ENCODE data around the gene DCAF10. TPM values are rescaled to one million over a fixed set of nuclear protein-coding genes. Genes with fewer than 3 reads are reported as not detected.

DCAF10 gene
- total RNA-seq, 1 experiment from 2014 or later, result 22.6 TPM

DNA sequence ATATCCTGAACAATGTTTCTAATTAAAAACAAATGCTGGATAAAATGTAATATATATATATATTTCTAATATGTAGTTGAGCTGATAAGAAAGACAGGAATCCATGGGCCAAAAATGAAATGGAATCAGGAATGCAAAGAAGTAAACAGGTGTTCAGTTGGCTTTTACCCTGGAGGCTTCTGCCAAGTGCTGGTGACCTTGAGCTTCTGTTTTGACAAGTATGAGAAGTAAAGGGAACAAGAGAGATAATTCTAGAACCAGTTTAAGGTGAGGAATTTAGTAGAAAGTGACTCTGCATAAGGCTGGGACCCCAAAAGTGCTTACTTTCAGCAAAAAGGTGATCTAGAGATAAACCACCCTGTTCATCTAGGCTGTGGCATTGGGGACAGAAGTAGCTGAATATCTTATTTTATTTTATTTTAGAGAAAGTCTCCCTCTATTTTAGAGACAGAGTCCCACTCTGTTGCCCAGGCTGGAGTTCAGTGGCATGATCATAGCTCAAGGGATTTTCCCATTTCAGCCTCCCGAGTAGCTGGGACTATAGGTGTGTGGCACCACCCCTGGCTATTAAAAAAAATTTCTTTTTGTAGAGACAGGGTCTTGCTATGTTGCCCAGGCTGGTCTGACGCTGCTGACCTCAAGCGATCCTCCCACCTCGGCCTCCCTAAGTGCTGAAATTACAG is 27.0 kb downstream of the DCAF10 start:
- Histone ChIP-seq H3K4me3 (no peak overlapping the region), H3K27ac (no peak overlapping the region), H4K20me1 (ENCODE audit: insufficient read depth) (peaks cover 4% of the 10 kb centered on the region; the same call in 1 of the 2 replicates), H3K9me3 (ENCODE audit: insufficient read depth, low read depth) (no peaks in the 10 kb centered on the region), H3K36me3 (ENCODE audit: low read depth) (no peaks in the 10 kb centered on the region; the same call in 1 of the 2 replicates), H3K79me2 (ENCODE audit: low read depth) (no peaks in the 10 kb centered on the region), H2AFZ (no peak overlapping the region), H3K4me2 (no peak overlapping the region), H3K27me3 (ENCODE audit: insufficient read depth, low read depth) (no peaks in the 10 kb centered on the region), H3K9me2 (ENCODE audit: insufficient read depth) (no peaks in the 10 kb centered on the region), H3F3A (ENCODE audit: insufficient read depth, low read depth) (peaks cover 4% of the 10 kb centered on the region; the same call in 1 of the 2 replicates), H3K4me1 (replicated peaks; ENCODE audit: insufficient read depth) (no peaks in the 10 kb centered on the region)
- ChIA-PET POLR2A (ENCODE audit: unreplicated experiment) (no interaction called here), CTCF (no interaction called here)
- intact Hi-C loops (cut with micrococcal nuclease; ENCODE audit: unreplicated experiment), result no loop called here
- no TSS peak for BruUV-seq (replicated peaks)
- no peak for DNase-seq
- TF ChIP-seq EZH2 (IDR thresholded peaks at IDR 0.05; ENCODE audit: low read depth), result no peak
- TF ChIP-seq, protein P1, sequence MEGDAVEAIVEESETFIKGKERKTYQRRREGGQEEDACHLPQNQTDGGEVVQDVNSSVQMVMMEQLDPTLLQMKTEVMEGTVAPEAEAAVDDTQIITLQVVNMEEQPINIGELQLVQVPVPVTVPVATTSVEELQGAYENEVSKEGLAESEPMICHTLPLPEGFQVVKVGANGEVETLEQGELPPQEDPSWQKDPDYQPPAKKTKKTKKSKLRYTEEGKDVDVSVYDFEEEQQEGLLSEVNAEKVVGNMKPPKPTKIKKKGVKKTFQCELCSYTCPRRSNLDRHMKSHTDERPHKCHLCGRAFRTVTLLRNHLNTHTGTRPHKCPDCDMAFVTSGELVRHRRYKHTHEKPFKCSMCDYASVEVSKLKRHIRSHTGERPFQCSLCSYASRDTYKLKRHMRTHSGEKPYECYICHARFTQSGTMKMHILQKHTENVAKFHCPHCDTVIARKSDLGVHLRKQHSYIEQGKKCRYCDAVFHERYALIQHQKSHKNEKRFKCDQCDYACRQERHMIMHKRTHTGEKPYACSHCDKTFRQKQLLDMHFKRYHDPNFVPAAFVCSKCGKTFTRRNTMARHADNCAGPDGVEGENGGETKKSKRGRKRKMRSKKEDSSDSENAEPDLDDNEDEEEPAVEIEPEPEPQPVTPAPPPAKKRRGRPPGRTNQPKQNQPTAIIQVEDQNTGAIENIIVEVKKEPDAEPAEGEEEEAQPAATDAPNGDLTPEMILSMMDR (conservative IDR thresholded peaks at IDR 0.05), result no peak

DNA sequence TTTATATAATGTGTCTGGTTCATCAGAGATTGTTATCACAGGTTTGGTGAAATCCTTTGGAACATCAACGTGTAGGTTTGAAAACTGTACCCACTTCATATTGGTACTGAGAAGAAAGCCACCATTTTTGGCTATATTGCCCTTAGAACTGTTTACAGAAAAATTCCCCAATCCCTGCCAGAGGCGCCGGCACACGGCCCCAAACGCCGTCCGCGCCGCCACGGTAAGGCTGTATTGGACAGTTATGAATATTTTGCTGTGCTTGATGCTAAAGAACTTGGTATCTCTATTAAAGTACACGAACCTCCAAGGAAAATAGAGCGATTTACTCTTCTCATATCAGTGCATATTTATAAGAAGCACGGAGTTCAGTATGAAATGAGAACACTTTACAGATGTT is 35.2 kb downstream of the DCAF10 start:
- intact Hi-C loops (cut with micrococcal nuclease; ENCODE audit: unreplicated experiment), result no loop called here
- ChIA-PET CTCF (no interaction called here), POLR2A (ENCODE audit: unreplicated experiment) (no interaction called here)
- no peaks in the 10 kb centered on the region for H3K27me3 ChIP-seq (ENCODE audit: insufficient read depth, low read depth)
- no peaks in the 10 kb centered on the region for H3K9me2 ChIP-seq (ENCODE audit: insufficient read depth)
- H3K4me1 ChIP-seq (replicated peaks; ENCODE audit: insufficient read depth), result peaks cover 2% of the 10 kb centered on the region; the same call in 1 of the 2 replicates
- no peak overlapping the region for H3K4me2 ChIP-seq
- H3K36me3 ChIP-seq (ENCODE audit: low read depth), result no peaks in the 10 kb centered on the region
- H4K20me1 ChIP-seq (ENCODE audit: insufficient read depth), result no peaks in the 10 kb centered on the region
- no peak overlapping the region for H3K4me3 ChIP-seq
- H2AFZ ChIP-seq, result no peak overlapping the region
- no peak for TF ChIP-seq EZH2 (IDR thresholded peaks at IDR 0.05; ENCODE audit: low read depth)
- TF ChIP-seq, protein P1 (conservative IDR thresholded peaks at IDR 0.05), result no peak
- no peak overlapping the region for H3K27ac ChIP-seq
- no peaks in the 10 kb centered on the region for H3K9me3 ChIP-seq (ENCODE audit: insufficient read depth, low read depth)
- H3K79me2 ChIP-seq (ENCODE audit: low read depth), result peaks cover 1% of the 10 kb centered on the region; the same call in 1 of the 2 replicates
- H3F3A ChIP-seq (ENCODE audit: insufficient read depth, low read depth), result no peaks in the 10 kb centered on the region
- no peak for DNase-seq
- no TSS peak for BruUV-seq (replicated peaks)

- Histone ChIP-seq H3K79me2 (ENCODE audit: low read depth) (peaks cover 6% of the 10 kb centered on the region; the same call in 1 of the 2 replicates), H3K27me3 (ENCODE audit: insufficient read depth, low read depth) (no peaks in the 10 kb centered on the region), H3K4me2 (no peak overlapping the region), H2AFZ (no peak overlapping the region), H3F3A (ENCODE audit: insufficient read depth, low read depth) (no peaks in the 10 kb centered on the region), H3K4me3 (no peak overlapping the region), H3K36me3 (ENCODE audit: low read depth) (no peaks in the 10 kb centered on the region), H4K20me1 (ENCODE audit: insufficient read depth) (no peaks in the 10 kb centered on the region), H3K4me1 (replicated peaks; ENCODE audit: insufficient read depth) (peaks cover 5% of the 10 kb centered on the region; the same call in 1 of the 2 replicates), H3K27ac (no peak overlapping the region), H3K9me2 (ENCODE audit: insufficient read depth) (no peaks in the 10 kb centered on the region), H3K9me3 (ENCODE audit: insufficient read depth, low read depth) (no peaks in the 10 kb centered on the region)
- no peak for DNase-seq
- intact Hi-C loops (cut with micrococcal nuclease; ENCODE audit: unreplicated experiment), result no loop called here
- no TSS peak for BruUV-seq (replicated peaks)
- TF ChIP-seq, protein P1 (conservative IDR thresholded peaks at IDR 0.05), result no peak
- TF ChIP-seq EZH2 (IDR thresholded peaks at IDR 0.05; ENCODE audit: low read depth), result no peak
- POLR2A ChIA-PET (ENCODE audit: unreplicated experiment), result no interaction called here
- CTCF ChIA-PET, result no interaction called here
Observed at GRCh38 chr9:37836386-37836785, 35.8 kb downstream of the DCAF10 start.
